ENCODE measurements around the gene RAB30. TPM values are rescaled to one million over a fixed set of nuclear protein-coding genes. Genes with fewer than 3 reads are reported as not detected.

Gene RAB30
- total RNA-seq, 2 donors from 2014 or later: 15.3 to 19.0 TPM

DNA sequence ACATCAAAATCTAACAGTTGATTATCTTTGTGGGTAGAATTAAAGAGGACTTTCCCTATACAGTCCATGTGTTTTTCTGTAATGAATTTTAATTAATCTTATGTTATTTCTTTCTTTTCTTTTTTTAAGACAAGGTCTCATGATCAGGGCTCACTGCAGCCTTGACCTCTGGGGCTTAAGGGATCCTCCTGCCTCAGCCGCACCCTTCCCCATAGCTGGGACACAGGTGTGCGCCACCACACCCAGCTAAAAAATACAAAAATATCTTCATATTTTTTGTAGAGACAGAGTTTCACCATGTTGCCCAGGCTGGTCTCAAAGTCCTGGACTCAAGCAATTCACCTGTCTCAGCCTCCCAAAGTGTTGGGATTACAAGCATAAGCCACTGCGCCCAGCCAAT lies 7.7 kb downstream of the RAB30 start:
- Mint-ChIP-seq H3K27me3 (ENCODE audit: low read depth) (no peaks in the 10 kb centered on the region), H3K9me3 (peaks cover 0 to 1% of the 10 kb centered on the region in 2 donors), H3K4me1 (ENCODE audit: low read depth) (peaks cover 79% of the 10 kb centered on the region), H3K36me3 (ENCODE audit: insufficient read depth in 2 of 2) (peaks cover 2 to 16% of the 10 kb centered on the region in 2 donors), H3K4me3 (peak overlapping the region; percentile 42 to 89), H3K27ac (peak overlapping the region; percentile 93)
- ATAC-seq (replicated peaks in 1 of 2): no peak
- no peak for DNase-seq

DNA sequence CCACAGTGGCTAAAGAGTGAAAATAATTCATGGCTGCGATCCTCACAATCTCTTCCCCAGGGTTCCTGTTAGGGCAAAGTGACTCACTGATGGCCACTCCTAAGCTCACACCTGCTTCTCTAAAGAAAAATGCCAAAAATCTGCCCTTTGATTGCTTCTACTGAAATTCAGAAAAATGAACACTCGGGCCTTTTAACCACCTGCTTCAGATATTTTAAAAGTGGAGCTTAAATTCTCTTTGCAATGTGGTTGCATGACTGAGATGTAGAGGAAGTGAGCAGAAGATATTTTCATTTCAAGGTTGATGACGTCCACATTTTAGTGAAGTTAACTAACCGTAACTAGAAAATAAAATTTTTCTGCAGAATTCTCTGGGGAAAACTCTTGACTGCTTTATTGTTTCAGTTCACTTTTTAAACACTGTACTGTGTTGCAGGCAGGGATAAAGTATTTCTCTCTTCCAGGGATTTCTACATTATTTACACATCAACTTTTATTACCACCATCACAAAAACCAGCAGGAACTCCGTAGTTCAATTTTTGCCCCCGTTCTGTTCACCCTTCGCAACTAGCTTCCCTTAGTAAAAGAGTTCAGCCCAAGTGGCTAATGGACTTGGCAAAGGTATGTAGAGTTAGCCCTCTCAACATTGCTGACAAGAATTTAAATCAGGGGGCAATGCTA lies 8.5 kb downstream of the RAB30 start:
- Mint-ChIP-seq H3K9me3 (peaks cover 0 to 1% of the 10 kb centered on the region in 2 donors), H3K4me1 (ENCODE audit: low read depth) (peaks cover 87% of the 10 kb centered on the region), H3K27ac (peak overlapping the region; percentile 93), H3K27me3 (ENCODE audit: low read depth) (no peaks in the 10 kb centered on the region), H3K4me3 (peak overlapping the region; percentile 81 to 89), H3K36me3 (ENCODE audit: insufficient read depth in 2 of 2) (peaks cover 2 to 16% of the 10 kb centered on the region in 2 donors)
- DNase-seq: peak in 1 of 2 donors; percentile 18
- peak; percentile 85 to 86 for ATAC-seq (replicated peaks in 1 of 2)

DNA sequence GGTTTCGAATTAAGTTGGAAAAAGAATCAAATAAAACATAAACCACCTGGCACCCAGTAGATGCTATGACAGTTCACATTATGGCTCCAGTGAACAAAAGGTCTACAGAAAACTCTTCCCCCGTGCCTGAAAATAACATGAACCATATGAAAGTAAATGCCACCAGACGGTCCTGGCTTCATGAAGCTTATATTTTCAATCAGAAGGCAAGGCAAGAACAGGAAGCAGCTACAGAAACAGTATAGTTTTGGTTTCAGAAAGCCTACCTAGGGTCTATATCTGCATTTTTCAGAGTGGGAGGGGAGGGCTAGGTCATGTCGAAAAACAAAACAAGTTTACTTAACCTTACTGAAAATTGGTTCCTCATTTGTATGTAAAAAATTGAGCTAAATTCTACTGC lies 9.8 kb downstream of the RAB30 start:
- Mint-ChIP-seq H3K9me3 (peaks cover 0 to 1% of the 10 kb centered on the region in 2 donors), H3K27me3 (ENCODE audit: low read depth) (no peaks in the 10 kb centered on the region), H3K4me1 (ENCODE audit: low read depth) (peaks cover 91% of the 10 kb centered on the region), H3K27ac (peak overlapping the region; percentile 84), H3K36me3 (ENCODE audit: insufficient read depth in 2 of 2) (peaks cover 2 to 16% of the 10 kb centered on the region in 2 donors), H3K4me3 (peak overlapping the region; percentile 81 to 89)
- ATAC-seq (replicated peaks in 1 of 2): peak; percentile 25 to 33
- no peak for DNase-seq

DNA sequence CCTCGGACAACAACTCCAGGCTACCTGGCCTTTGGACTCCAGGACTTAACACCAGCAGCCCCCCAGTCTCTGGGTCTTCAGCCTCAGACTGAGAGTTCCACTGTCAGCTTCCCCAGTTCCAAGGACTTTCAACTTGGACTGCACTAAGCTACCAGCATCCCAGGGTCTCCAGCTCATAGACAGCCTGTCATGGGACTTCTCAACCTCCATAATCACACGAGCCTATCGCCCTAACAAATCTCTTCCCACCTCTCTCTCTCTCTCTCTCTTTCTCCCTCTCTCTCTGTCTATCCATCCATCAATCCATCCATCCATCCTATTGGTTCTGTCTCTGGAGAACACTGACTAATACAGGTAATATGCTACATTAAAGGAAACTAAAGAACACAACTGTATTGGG lies 10.7 kb downstream of the RAB30 start:
- DNase-seq (no peak), ATAC-seq (replicated peaks in 1 of 2) (no peak)
- Mint-ChIP-seq H3K27me3 (ENCODE audit: low read depth) (no peaks in the 10 kb centered on the region), H3K9me3 (peaks cover 0 to 1% of the 10 kb centered on the region in 2 donors), H3K4me1 (ENCODE audit: low read depth) (peaks cover 96% of the 10 kb centered on the region), H3K27ac (no peak overlapping the region), H3K36me3 (ENCODE audit: insufficient read depth in 2 of 2) (peaks cover 2 to 16% of the 10 kb centered on the region in 2 donors), H3K4me3 (no peak overlapping the region)

DNA sequence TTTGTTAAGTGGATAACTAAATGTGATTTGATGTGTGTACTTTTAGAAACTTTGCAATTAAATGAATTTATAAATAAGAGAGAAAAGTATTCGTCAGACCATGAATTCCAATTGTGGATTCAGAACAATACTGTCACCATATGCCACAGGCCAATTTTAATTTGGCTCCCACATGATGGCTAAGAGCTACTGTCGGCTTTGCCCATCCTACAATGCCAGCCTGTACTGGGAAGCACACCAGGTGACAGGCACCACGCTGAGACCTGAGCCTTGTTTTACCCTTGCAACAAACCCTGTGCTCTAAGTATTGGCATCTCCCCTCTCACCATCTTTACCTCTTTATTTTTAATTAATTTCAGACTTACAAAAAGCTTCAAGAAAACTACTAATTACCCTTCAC lies 14.0 kb downstream of the RAB30 start:
- Mint-ChIP-seq H3K9me3 (peaks cover 0 to 1% of the 10 kb centered on the region in 2 donors), H3K36me3 (ENCODE audit: insufficient read depth in 2 of 2) (peaks cover 7 to 24% of the 10 kb centered on the region in 2 donors), H3K4me3 (no peak overlapping the region), H3K27ac (no peak overlapping the region), H3K4me1 (ENCODE audit: low read depth) (peaks cover 96% of the 10 kb centered on the region), H3K27me3 (ENCODE audit: low read depth) (no peaks in the 10 kb centered on the region)
- no peak for DNase-seq
- no peak for ATAC-seq (replicated peaks in 1 of 2)

DNA sequence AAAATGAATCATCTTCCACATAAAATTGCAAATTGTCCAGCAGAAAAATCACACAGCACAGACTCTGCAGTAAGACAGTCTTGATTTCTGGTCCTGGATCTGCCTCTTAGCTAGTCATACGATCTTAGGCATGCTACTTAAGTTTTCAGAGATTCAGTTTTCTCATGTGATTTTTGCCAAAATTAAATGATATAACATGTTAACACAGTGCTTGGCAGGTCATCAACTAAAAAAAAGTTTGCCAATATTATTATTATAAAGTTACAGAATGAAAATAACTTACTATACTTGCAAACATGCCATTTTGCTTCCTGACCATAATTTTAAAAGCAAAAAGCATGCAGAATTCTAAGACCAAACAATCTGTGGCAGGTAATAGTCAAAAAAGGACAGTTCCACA lies 15.1 kb downstream of the RAB30 start:
- peaks cover 7 to 22% of the 10 kb centered on the region in 2 donors for H3K36me3 Mint-ChIP-seq (ENCODE audit: insufficient read depth in 2 of 2)
- peaks cover 96% of the 10 kb centered on the region for H3K4me1 Mint-ChIP-seq (ENCODE audit: low read depth)
- ATAC-seq (replicated peaks in 1 of 2): no peak
- H3K9me3 Mint-ChIP-seq: peaks cover 0 to 1% of the 10 kb centered on the region in 2 donors
- no peaks in the 10 kb centered on the region for H3K27me3 Mint-ChIP-seq (ENCODE audit: low read depth)
- peak overlapping the region; percentile 55 for H3K27ac Mint-ChIP-seq
- H3K4me3 Mint-ChIP-seq: peak overlapping the region in 1 of 2 donors; percentile 51
- no peak for DNase-seq

DNA sequence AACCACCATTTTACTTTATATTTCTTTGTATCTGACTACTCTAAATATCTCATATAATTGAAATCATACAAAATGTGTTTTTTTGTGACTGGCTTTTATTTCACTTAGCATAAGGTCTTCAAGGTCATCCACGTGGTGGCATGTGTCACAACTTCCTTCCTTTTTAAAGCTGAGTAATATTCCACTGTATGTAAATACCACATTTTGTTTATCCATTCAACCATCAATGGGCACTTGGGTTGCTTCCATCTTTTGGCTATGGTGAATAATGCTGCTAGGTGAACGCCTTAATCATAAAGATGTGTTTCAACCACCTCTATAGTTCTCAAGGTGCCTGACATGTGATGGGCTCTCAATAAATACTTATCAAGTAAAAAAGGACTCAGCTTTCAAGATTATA lies 15.5 kb downstream of the RAB30 start:
- H3K27ac Mint-ChIP-seq: peak overlapping the region; percentile 55
- H3K4me1 Mint-ChIP-seq (ENCODE audit: low read depth): peaks cover 97% of the 10 kb centered on the region
- peaks cover 9 to 18% of the 10 kb centered on the region in 2 donors for H3K36me3 Mint-ChIP-seq (ENCODE audit: insufficient read depth in 2 of 2)
- H3K4me3 Mint-ChIP-seq: peak overlapping the region; percentile 0 to 51
- peaks cover 0 to 2% of the 10 kb centered on the region in 2 donors for H3K9me3 Mint-ChIP-seq
- H3K27me3 Mint-ChIP-seq (ENCODE audit: low read depth): no peaks in the 10 kb centered on the region
- peak; percentile 58 to 63 for ATAC-seq (replicated peaks in 1 of 2)
- DNase-seq: no peak

DNA sequence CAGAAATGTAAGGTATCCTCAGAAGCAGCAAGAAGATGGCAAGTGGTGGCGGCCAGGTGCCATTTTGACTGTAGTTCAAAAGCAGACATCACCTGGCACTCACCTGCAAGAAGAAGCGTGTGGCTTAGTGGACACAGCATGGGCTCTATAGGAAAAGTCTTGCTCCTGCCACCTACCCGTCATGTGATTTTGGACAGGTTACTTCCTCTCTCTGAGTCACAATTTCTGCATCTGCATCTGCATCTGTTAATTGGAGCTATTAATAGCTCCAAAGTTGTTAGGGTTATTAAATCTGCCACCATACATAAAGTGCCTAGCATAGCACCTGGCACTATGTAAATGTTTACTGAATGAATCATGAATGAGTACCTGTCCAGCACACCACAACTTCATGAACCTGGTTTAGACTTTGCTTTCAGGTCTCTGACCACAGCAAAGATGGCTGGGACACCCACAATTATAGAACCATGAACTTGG lies 16.8 kb downstream of the RAB30 start:
- Mint-ChIP-seq H3K9me3 (peaks cover 0 to 3% of the 10 kb centered on the region in 2 donors), H3K27ac (no peak overlapping the region), H3K36me3 (ENCODE audit: insufficient read depth in 2 of 2) (peaks cover 8 to 16% of the 10 kb centered on the region in 2 donors), H3K27me3 (ENCODE audit: low read depth) (no peaks in the 10 kb centered on the region), H3K4me1 (ENCODE audit: low read depth) (peaks cover 86% of the 10 kb centered on the region), H3K4me3 (no peak overlapping the region)
- DNase-seq: no peak
- no peak for ATAC-seq (replicated peaks in 1 of 2)

DNA sequence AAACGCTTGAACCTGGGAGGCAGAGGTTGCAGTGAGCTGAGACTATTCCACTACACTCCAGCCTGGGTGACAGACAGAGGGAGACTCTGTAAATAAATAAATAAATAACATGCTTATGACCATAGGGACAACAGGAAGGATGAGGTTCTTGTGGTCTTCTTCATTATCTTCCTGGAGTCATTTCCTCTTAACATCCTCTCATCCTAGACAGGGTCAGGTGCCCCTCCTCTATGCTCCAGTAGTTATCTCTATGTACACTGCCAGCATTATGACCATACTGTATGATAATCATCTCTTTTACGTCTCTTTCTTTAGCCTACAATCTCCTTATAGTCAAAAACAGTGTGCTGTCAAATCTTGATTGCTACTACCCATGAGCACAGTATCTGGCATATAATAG lies 17.7 kb downstream of the RAB30 start:
- Mint-ChIP-seq H3K36me3 (ENCODE audit: insufficient read depth in 2 of 2) (peaks cover 8 to 10% of the 10 kb centered on the region in 2 donors), H3K4me1 (ENCODE audit: low read depth) (peaks cover 77% of the 10 kb centered on the region), H3K27me3 (ENCODE audit: low read depth) (no peaks in the 10 kb centered on the region), H3K9me3 (peaks cover 0 to 3% of the 10 kb centered on the region in 2 donors), H3K4me3 (peak overlapping the region; percentile 13 to 34), H3K27ac (peak overlapping the region; percentile 54)
- DNase-seq (no peak), ATAC-seq (replicated peaks in 1 of 2) (no peak)

DNA sequence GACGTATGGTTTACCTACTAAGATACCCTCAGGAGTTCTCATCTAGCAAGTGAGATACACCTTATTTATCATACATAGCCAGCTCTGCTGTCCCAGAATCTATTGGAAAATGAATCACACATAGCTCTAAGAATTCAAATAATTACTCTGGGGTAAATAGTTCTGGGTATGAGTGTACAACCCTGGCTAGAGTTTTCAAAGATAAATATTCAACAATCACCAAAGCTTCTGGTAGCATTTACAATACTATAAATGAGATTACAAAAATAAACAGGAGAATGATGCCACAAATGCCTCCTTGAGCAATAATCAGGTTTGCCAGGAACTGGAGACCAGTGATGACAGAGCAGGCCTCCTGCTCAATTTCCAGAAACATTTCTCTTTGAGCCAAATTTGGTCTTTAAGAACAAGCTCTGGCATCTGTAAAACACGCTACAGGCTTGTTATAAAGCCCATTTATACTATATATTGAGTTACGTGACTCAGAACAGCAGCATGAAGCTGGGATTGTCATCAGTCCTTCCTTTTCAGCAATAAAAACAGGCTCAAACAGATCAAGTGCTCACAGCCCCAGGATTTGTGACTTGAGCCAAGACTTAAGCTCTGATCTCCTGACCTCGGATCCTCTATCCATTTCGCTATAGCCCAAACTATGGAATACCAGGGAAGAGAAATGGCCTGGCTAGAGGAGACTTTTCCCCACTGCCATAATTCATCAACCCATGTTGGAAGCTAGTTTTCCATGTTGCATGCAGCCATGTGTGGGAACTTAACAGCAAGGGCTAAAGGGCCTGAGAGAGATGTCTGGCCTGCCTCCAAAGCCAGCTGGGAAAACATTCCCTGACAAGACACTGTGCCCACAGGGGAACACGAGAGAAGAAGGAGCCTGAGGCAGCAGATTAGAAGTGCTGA lies 19.7 kb downstream of the RAB30 start:
- peaks cover 0 to 3% of the 10 kb centered on the region in 2 donors for H3K9me3 Mint-ChIP-seq
- peak overlapping the region; percentile 21 for H3K27ac Mint-ChIP-seq
- ATAC-seq (replicated peaks in 1 of 2) (peak; percentile 65 to 78), DNase-seq (no peak)
- no peaks in the 10 kb centered on the region for H3K27me3 Mint-ChIP-seq (ENCODE audit: low read depth)
- H3K4me1 Mint-ChIP-seq (ENCODE audit: low read depth): peaks cover 63% of the 10 kb centered on the region
- H3K36me3 Mint-ChIP-seq (ENCODE audit: insufficient read depth in 2 of 2): peaks cover 8 to 10% of the 10 kb centered on the region in 2 donors
- peak overlapping the region in 1 of 2 donors; percentile 32 for H3K4me3 Mint-ChIP-seq

DNA sequence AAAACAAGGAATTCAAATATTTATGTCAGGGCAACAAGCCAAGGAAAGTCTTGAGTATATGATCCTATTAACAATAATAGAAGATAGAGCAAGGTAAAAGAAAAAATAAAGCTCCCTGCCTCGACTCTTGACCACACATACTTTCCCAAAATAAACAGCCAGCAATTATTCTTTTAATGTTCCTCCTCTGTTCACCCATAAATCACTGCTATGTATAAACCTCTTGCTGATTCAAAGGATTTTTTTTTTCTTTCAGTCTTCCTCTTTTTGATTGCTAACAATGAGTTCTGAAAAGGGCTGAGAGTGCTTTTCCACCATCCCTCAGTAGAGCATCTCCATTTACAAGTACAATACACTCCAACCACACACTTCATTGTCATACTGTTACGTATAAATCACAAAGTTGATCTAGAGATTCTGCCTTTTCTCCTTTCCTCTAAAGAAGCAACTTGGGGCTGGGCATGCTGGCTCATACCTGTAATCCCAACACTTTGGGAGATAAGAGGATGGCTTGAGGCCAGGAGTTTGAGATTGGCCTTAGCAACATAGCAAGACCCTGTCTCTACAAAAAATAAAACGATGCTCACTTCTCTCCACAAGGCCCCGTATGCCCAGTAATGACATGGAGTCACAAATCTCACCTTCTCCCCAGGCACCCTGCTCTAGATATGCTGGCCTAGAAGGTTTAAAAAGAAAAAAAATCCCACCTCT lies 24.0 kb downstream of the RAB30 start:
- peaks cover 37% of the 10 kb centered on the region for H3K4me1 Mint-ChIP-seq (ENCODE audit: low read depth)
- no peak for DNase-seq
- no peak overlapping the region for H3K27ac Mint-ChIP-seq
- peaks cover 0 to 3% of the 10 kb centered on the region in 2 donors for H3K9me3 Mint-ChIP-seq
- peaks cover 0 to 3% of the 10 kb centered on the region in 2 donors for H3K36me3 Mint-ChIP-seq (ENCODE audit: insufficient read depth in 2 of 2)
- no peak overlapping the region for H3K4me3 Mint-ChIP-seq
- no peak for ATAC-seq (replicated peaks in 1 of 2)
- H3K27me3 Mint-ChIP-seq (ENCODE audit: low read depth): no peaks in the 10 kb centered on the region

DNA sequence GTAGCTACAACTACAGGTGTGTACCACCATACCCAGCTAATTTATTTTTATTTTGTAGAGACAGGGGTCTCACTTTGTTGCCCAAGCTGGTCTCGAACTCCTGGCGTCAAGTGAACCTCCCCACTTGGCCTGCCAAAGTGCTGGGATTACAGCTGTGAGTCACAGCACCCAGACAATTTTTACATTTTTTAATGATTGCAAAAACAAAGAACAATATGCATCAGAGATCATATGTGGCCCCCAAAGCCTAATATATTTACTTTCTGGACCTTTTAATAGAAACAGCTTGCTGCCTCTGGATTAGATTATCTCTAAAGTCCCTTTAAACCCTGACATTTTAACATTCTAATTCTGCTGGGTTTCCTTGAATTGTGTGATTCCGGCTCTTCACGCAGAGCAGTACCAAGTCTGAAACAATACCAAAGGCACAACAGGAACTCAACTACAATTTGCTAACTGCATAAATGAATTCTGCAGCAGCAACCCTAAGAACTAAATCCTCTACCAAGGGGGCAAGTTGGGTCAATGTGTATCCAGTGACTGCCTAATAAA lies 25.0 kb downstream of the RAB30 start:
- Mint-ChIP-seq H3K9me3 (peaks cover 0 to 3% of the 10 kb centered on the region in 2 donors), H3K27ac (no peak overlapping the region), H3K4me1 (ENCODE audit: low read depth) (peaks cover 28% of the 10 kb centered on the region), H3K4me3 (no peak overlapping the region), H3K36me3 (ENCODE audit: insufficient read depth in 2 of 2) (peaks cover 0 to 3% of the 10 kb centered on the region in 2 donors), H3K27me3 (ENCODE audit: low read depth) (no peaks in the 10 kb centered on the region)
- DNase-seq (no peak), ATAC-seq (replicated peaks in 1 of 2) (no peak)
